ENCODE results near the gene SLC9A6. TPM values are rescaled to one million over a fixed set of nuclear protein-coding genes. Genes with fewer than 3 reads are reported as not detected.

Gene SLC9A6
- total RNA-seq, 1 donor = 21.0 TPM

DNA sequence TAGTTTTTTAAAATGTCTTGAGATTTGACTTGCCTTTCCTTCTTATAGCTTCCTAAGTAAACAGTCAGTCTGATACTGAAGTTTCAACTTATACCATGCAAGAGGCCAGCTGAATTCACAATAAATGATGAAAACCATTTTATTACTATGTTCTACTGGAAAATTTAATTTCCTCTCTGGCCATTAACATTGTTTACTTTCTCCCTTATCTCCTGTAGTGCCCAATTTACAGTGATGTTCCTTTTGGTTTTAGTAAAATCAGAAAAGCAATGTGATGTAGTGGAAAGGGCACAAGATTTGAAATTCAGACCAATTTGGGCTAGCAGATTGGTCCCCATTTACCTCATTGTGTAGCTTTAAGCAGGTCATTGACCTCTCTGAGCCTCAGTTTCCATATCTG, 54.2 kb downstream of the SLC9A6 start:
- Histone ChIP-seq H3K9me3 (ENCODE audit: low read depth, low read length) (no peaks in the 10 kb centered on the region), H3K4me1 (ENCODE audit: insufficient read depth, low read length) (peaks cover 7% of the 10 kb centered on the region), H4K20me1 (ENCODE audit: insufficient read depth, low read length) (no peaks in the 10 kb centered on the region), H3K79me2 (ENCODE audit: insufficient read depth, low read length) (no peaks in the 10 kb centered on the region), H3K27ac (ENCODE audit: low read depth, low read length) (no peak overlapping the region), H3K36me3 (ENCODE audit: insufficient read depth, low read length) (no peaks in the 10 kb centered on the region), H2AFZ (ENCODE audit: low read length) (no peak overlapping the region), H3K4me2 (ENCODE audit: insufficient read depth, low read length) (no peak overlapping the region), H3K4me3 (ENCODE audit: insufficient read depth, low read length) (no peak overlapping the region), H3K27me3 (ENCODE audit: insufficient read depth, low read length) (no peaks in the 10 kb centered on the region)
- no peak for DNase-seq (ENCODE audit: insufficient read length, low spot score, missing footprints)
- TF ChIP-seq, protein P1, sequence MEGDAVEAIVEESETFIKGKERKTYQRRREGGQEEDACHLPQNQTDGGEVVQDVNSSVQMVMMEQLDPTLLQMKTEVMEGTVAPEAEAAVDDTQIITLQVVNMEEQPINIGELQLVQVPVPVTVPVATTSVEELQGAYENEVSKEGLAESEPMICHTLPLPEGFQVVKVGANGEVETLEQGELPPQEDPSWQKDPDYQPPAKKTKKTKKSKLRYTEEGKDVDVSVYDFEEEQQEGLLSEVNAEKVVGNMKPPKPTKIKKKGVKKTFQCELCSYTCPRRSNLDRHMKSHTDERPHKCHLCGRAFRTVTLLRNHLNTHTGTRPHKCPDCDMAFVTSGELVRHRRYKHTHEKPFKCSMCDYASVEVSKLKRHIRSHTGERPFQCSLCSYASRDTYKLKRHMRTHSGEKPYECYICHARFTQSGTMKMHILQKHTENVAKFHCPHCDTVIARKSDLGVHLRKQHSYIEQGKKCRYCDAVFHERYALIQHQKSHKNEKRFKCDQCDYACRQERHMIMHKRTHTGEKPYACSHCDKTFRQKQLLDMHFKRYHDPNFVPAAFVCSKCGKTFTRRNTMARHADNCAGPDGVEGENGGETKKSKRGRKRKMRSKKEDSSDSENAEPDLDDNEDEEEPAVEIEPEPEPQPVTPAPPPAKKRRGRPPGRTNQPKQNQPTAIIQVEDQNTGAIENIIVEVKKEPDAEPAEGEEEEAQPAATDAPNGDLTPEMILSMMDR (IDR thresholded peaks at IDR 0.05; ENCODE audit: extremely low read depth, low read depth, low read length) = no peak

DNA sequence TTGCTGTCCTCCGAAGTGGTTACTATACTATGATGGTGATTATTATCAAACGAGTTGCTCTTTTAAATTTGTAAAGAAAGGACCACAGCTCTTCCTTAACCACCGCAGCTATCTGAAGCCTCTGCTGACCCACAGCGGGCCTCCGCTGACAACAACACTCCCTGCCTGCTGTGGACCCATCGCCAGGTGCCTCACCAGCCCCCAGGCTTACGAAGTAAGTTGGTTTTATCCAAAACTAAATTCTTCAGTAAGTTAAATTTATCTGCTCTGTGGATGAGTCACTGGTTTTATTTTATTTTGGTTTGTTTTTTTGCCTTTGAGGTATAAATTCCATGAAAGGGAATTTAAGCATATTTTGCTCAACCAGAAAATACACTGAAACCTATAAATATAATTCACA, 54.7 kb downstream of the SLC9A6 start:
- Histone ChIP-seq H3K27me3 (ENCODE audit: insufficient read depth, low read length) (no peaks in the 10 kb centered on the region), H3K4me2 (ENCODE audit: insufficient read depth, low read length) (no peak overlapping the region), H3K4me1 (ENCODE audit: insufficient read depth, low read length) (peaks cover 7% of the 10 kb centered on the region), H3K9me3 (ENCODE audit: low read depth, low read length) (no peaks in the 10 kb centered on the region), H3K27ac (ENCODE audit: low read depth, low read length) (no peak overlapping the region), H3K79me2 (ENCODE audit: insufficient read depth, low read length) (no peaks in the 10 kb centered on the region), H4K20me1 (ENCODE audit: insufficient read depth, low read length) (no peaks in the 10 kb centered on the region), H3K4me3 (ENCODE audit: insufficient read depth, low read length) (no peak overlapping the region), H3K36me3 (ENCODE audit: insufficient read depth, low read length) (no peaks in the 10 kb centered on the region), H2AFZ (ENCODE audit: low read length) (no peak overlapping the region)
- TF ChIP-seq, protein P1 (IDR thresholded peaks at IDR 0.05; ENCODE audit: extremely low read depth, low read depth, low read length) = no peak
- no peak for DNase-seq (ENCODE audit: insufficient read length, low spot score, missing footprints)

DNA sequence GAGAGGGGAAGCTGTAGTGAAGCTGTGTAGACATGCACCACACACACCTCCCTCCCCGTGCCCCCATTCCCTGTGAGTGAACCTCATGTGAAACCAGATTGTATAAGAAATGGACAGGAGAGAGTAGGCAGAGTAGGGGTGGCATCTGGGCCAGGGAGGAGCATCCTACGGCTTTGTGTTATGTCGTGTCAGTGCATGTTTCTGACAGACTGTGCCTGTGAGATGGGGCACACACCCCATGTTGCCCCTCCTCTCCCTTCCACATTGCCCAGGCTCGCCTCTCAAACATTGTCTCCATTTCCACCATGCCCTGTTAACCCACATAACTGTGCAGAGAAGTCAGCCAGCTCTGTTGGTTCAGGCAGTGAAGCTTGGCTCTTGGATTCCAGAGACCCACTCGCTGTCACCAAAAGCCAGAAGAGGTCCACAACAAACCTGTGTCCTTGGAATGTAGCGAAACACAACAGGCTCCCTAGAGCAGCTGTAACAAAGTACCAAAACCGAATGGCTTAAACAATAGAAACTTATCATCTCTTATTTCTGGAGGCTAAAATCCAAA, 56.1 kb downstream of the SLC9A6 start:
- no peaks in the 10 kb centered on the region for H4K20me1 ChIP-seq (ENCODE audit: insufficient read depth, low read length)

DNA sequence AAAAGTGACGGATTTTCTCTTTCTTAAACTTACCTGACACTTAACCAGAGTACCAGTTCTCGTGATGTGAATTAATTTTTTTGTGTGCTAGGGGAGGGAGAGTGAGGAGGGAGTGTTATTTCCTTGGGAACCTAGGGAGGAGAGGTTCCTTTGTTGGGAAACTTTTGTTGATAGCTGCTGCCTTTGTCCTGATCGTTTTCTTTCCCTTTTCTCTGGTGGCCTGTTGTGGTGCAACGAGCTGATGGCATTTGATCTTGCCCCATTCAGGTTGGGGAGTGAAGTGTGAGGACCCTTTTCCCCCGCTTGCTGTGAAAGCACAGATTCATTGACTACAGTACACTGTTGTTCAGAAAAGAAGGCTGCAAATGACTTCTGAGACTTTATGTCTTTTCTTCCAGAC, 59.8 kb downstream of the SLC9A6 start:
- TF ChIP-seq, protein P1 (IDR thresholded peaks at IDR 0.05; ENCODE audit: extremely low read depth, low read depth, low read length) = no peak

More for the DNA sequence above, 56.1 kb downstream of the SLC9A6 start:
- Histone ChIP-seq H3K4me2 (ENCODE audit: insufficient read depth, low read length) (no peak overlapping the region), H3K4me1 (ENCODE audit: insufficient read depth, low read length) (peaks cover 10% of the 10 kb centered on the region), H3K36me3 (ENCODE audit: insufficient read depth, low read length) (no peaks in the 10 kb centered on the region), H3K4me3 (ENCODE audit: insufficient read depth, low read length) (no peak overlapping the region), H3K27me3 (ENCODE audit: insufficient read depth, low read length) (no peaks in the 10 kb centered on the region), H3K27ac (ENCODE audit: low read depth, low read length) (no peak overlapping the region), H2AFZ (ENCODE audit: low read length) (no peak overlapping the region), H3K9me3 (ENCODE audit: low read depth, low read length) (no peaks in the 10 kb centered on the region), H3K79me2 (ENCODE audit: insufficient read depth, low read length) (no peaks in the 10 kb centered on the region)
- TF ChIP-seq, protein P1 (IDR thresholded peaks at IDR 0.05; ENCODE audit: extremely low read depth, low read depth, low read length) = no peak
- DNase-seq (ENCODE audit: insufficient read length, low spot score, missing footprints) = no peak

More for the DNA sequence above, 59.8 kb downstream of the SLC9A6 start:
- no peaks in the 10 kb centered on the region for H3K9me3 ChIP-seq (ENCODE audit: low read depth, low read length)
- H3K4me1 ChIP-seq (ENCODE audit: insufficient read depth, low read length) = peaks cover 25% of the 10 kb centered on the region
- no peak overlapping the region for H2AFZ ChIP-seq (ENCODE audit: low read length)
- H4K20me1 ChIP-seq (ENCODE audit: insufficient read depth, low read length) = no peaks in the 10 kb centered on the region
- no peak overlapping the region for H3K27ac ChIP-seq (ENCODE audit: low read depth, low read length)
- H3K4me3 ChIP-seq (ENCODE audit: insufficient read depth, low read length) = no peak overlapping the region
- no peaks in the 10 kb centered on the region for H3K27me3 ChIP-seq (ENCODE audit: insufficient read depth, low read length)
- H3K36me3 ChIP-seq (ENCODE audit: insufficient read depth, low read length) = no peaks in the 10 kb centered on the region
- no peak for DNase-seq (ENCODE audit: insufficient read length, low spot score, missing footprints)
- no peaks in the 10 kb centered on the region for H3K79me2 ChIP-seq (ENCODE audit: insufficient read depth, low read length)
- no peak overlapping the region for H3K4me2 ChIP-seq (ENCODE audit: insufficient read depth, low read length)

All from osteoblast (primary cell).